DND-41 (cell line): ENCODE results near the gene SLC30A10.

Experiments
- ATAC-seq: fragments of 200-7000 bp; cut with Tn5 transposase; 3 replicates; pipeline ENCODE4 v1.9.1; 2021; ENCODE audit warnings: low read depth; ENCODE audit not compliant: insufficient read depth
- DNase-seq: peaks from one replicate; pipeline ENCODE4 v3.0.0-alpha.2; 2020
- H2AFZ ChIP-seq: 2 replicates; pipeline ENCODE4 v1.6.0; 2012; ENCODE audit warnings: low read depth, low read length
- H3K27ac ChIP-seq: 2 replicates; pipeline ENCODE4 v1.5.1; 2012; ENCODE audit warnings: low read length, inconsistent platforms
- H3K27me3 ChIP-seq: fragments of 200-600 bp; sonication (generic); 2 replicates; pipeline ENCODE4 v1.6.0; 2012; ENCODE audit warnings: low read length, mild to moderate bottlenecking, inconsistent platforms; ENCODE audit not compliant: insufficient read depth, poor library complexity
- H3K36me3 ChIP-seq: 2 replicates; pipeline ENCODE4 v1.5.1; 2012; ENCODE audit warnings: low read length, inconsistent platforms; ENCODE audit not compliant: insufficient read depth
- H3K4me1 ChIP-seq: 2 replicates; pipeline ENCODE4 v1.5.1; 2012; ENCODE audit warnings: mild to moderate bottlenecking, low read length; ENCODE audit not compliant: insufficient read depth
- H3K4me2 ChIP-seq: 2 replicates; pipeline ENCODE4 v1.6.0; 2012; ENCODE audit warnings: mild to moderate bottlenecking, moderate library complexity, low read length, inconsistent platforms; ENCODE audit not compliant: insufficient read depth
- H3K4me3 ChIP-seq, 2 experiments: fragments of 200-600 bp in 1 of 2; shearing (Covaris generic) in 1 of 2; 2 replicates each; pipeline ENCODE4 v1.5.1; 2012 to 2016; ENCODE audit warnings: inconsistent platforms in 2 of 2, low read length in 2 of 2, mild to moderate bottlenecking in 2 of 2, low read depth in 1 of 2, moderate library complexity in 1 of 2
- H3K79me2 ChIP-seq: 2 replicates; pipeline ENCODE4 v1.6.0; 2012; ENCODE audit warnings: low read length, inconsistent platforms; ENCODE audit not compliant: insufficient read depth
- H3K9ac ChIP-seq: 2 replicates; pipeline ENCODE4 v1.6.0; 2012; ENCODE audit warnings: low read depth, mild to moderate bottlenecking, inconsistent platforms, low read length, moderate library complexity
- H3K9me3 ChIP-seq: 2 replicates; pipeline ENCODE4 v1.5.1; 2012; ENCODE audit warnings: low read length, moderate library complexity, mild to moderate bottlenecking, inconsistent platforms; ENCODE audit not compliant: insufficient read depth, severe bottlenecking
- H4K20me1 ChIP-seq: 2 replicates; pipeline ENCODE4 v1.6.0; 2012; ENCODE audit warnings: low read length; ENCODE audit not compliant: insufficient read depth
- CTCF ChIP-seq: IDR thresholded peaks from 2 replicates; pipeline ENCODE4 v1.5.1; 2012; ENCODE audit warnings: borderline replicate concordance, low read length, moderate library complexity, mild to moderate bottlenecking; ENCODE audit not compliant: poor library complexity, severe bottlenecking; ENCODE audit errors: extremely low read depth
- EZH2 ChIP-seq: IDR thresholded peaks from 3 replicates; pipeline ENCODE4 v1.6.1; 2012; ENCODE audit warnings: borderline replicate concordance, low read depth, mild to moderate bottlenecking, moderate library complexity, low read length, inconsistent platforms; ENCODE audit not compliant: severe bottlenecking

SLC30A10 gene

GRCh38 chr1:219882096-219882495 lies 46.3 kb downstream of the SLC30A10 start:
- Histone ChIP-seq H3K27ac (no peak overlapping the region), H3K36me3 (no peaks in the 10 kb centered on the region), H3K9ac (no peak overlapping the region), H3K4me1 (no peaks in the 10 kb centered on the region), H2AFZ (no peak overlapping the region), H3K4me2 (no peak overlapping the region), H3K4me3 (no peak overlapping the region), H3K9me3 (no peaks in the 10 kb centered on the region), H3K79me2 (no peaks in the 10 kb centered on the region), H3K27me3 (no peaks in the 10 kb centered on the region), H4K20me1 (no peaks in the 10 kb centered on the region)
- no peak for DNase-seq
- no peak for ATAC-seq
- TF ChIP-seq CTCF, result no peak
- TF ChIP-seq EZH2, result no peak

GRCh38 chr1:219880765-219881457 lies 47.4 kb downstream of the SLC30A10 start:
- no peak for DNase-seq

DNA sequence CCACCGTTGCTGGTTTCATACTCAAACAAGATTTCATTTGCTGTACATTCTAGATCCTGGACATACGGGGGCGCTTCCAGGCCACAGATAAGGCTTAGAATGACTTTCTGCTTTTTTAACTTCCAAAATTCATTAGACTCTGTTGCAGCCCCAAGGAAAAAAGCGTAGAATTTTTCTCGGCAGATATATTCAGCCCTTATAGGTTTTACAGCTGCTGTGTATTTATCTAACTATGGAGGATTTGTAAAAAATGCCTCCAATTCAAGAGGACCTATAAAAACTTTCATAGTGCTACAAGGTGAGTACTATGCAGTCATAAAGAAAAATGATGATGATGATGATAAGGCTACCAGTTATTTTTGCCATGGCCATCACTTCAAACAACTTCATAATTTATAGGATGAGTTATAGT lies 51.6 kb downstream of the SLC30A10 start:
- no peak overlapping the region for H3K4me2 ChIP-seq
- no peaks in the 10 kb centered on the region for H4K20me1 ChIP-seq
- no peak overlapping the region for H3K9ac ChIP-seq
- no peak for ATAC-seq
- no peak overlapping the region for H3K4me3 ChIP-seq
- no peaks in the 10 kb centered on the region for H3K27me3 ChIP-seq
- no peaks in the 10 kb centered on the region for H3K36me3 ChIP-seq
- no peak overlapping the region for H3K27ac ChIP-seq
- TF ChIP-seq CTCF (peak; percentile 6), EZH2 (no peak)
- DNase-seq, result no peak
- no peak overlapping the region for H2AFZ ChIP-seq
- no peaks in the 10 kb centered on the region for H3K4me1 ChIP-seq
- no peaks in the 10 kb centered on the region for H3K9me3 ChIP-seq
- no peaks in the 10 kb centered on the region for H3K79me2 ChIP-seq

More at GRCh38 chr1:219880765-219881457, 47.4 kb downstream of the SLC30A10 start:
- H3K4me2 ChIP-seq, result no peak overlapping the region
- no peak overlapping the region for H3K9ac ChIP-seq
- no peaks in the 10 kb centered on the region for H3K27me3 ChIP-seq
- no peaks in the 10 kb centered on the region for H4K20me1 ChIP-seq
- no peaks in the 10 kb centered on the region for H3K4me1 ChIP-seq
- no peaks in the 10 kb centered on the region for H3K9me3 ChIP-seq
- no peak overlapping the region for H3K27ac ChIP-seq
- no peak overlapping the region for H3K4me3 ChIP-seq
- TF ChIP-seq CTCF, result no peak
- no peaks in the 10 kb centered on the region for H3K79me2 ChIP-seq
- no peak for ATAC-seq
- no peaks in the 10 kb centered on the region for H3K36me3 ChIP-seq
- no peak overlapping the region for H2AFZ ChIP-seq
